ENCODE measurements around the gene CTNNBL1.

GRCh38 chr20:37902504-37903313, 208.9 kb downstream of the CTNNBL1 start, which contains the start of gene VSTM2L:
- TF ChIP-seq EZH2 (IDR thresholded peaks at IDR 0.05), result no peak
- TF ChIP-seq POLR2AphosphoS5 (IDR thresholded peaks at IDR 0.05; ENCODE audit: borderline replicate concordance, low read depth, low read length), result no peak
- no peak for TF ChIP-seq FOXP2 (optimal IDR thresholded peaks at IDR 0.05; ENCODE audit: control extremely low read depth, extremely low read length, insufficient read depth)
